NB4 (cell line): ENCODE results near the gene PTGES2.

Experiments used
- MYC ChIP-seq: IDR thresholded peaks from 2 replicates; pipeline ENCODE4 v1.6.1; 2011; ENCODE audit warnings: low read depth, low read length
- POLR2A ChIP-seq: IDR thresholded peaks from 2 replicates; pipeline ENCODE4 v1.6.1; 2011; ENCODE audit warnings: mild to moderate bottlenecking; ENCODE audit not compliant: insufficient read length; ENCODE audit errors: extremely low read depth
- TF ChIP-seq, protein P1 (sequence below): IDR thresholded peaks from one replicate; pipeline ENCODE4 v1.5.1; 2012; ENCODE audit warnings: low read depth, low read length
- TF ChIP-seq, protein P2 (sequence below): IDR thresholded peaks from 2 replicates; pipeline ENCODE4 v1.6.1; 2011; ENCODE audit warnings: low read depth, low read length

- no peak for TF ChIP-seq MYC
- TF ChIP-seq POLR2A: no peak
- TF ChIP-seq, protein P1, sequence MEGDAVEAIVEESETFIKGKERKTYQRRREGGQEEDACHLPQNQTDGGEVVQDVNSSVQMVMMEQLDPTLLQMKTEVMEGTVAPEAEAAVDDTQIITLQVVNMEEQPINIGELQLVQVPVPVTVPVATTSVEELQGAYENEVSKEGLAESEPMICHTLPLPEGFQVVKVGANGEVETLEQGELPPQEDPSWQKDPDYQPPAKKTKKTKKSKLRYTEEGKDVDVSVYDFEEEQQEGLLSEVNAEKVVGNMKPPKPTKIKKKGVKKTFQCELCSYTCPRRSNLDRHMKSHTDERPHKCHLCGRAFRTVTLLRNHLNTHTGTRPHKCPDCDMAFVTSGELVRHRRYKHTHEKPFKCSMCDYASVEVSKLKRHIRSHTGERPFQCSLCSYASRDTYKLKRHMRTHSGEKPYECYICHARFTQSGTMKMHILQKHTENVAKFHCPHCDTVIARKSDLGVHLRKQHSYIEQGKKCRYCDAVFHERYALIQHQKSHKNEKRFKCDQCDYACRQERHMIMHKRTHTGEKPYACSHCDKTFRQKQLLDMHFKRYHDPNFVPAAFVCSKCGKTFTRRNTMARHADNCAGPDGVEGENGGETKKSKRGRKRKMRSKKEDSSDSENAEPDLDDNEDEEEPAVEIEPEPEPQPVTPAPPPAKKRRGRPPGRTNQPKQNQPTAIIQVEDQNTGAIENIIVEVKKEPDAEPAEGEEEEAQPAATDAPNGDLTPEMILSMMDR: no peak
- TF ChIP-seq, protein P2, sequence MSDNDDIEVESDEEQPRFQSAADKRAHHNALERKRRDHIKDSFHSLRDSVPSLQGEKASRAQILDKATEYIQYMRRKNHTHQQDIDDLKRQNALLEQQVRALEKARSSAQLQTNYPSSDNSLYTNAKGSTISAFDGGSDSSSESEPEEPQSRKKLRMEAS: no peak
These were observed 6.1 kb downstream of the PTGES2 start for GRCh38 chr9:128121466-128121810.
